OCI-LY3 (cell line): Measurements from ENCODE around the gene KCNK18.

Source experiments
- H2AFZ ChIP-seq: fragments of 200-600, 300-600 bp; shearing (Covaris generic); 2 replicates; pipeline ENCODE4 v1.6.0; 2014; ENCODE audit warnings: antibody characterized with exemption, low read depth, low read length
- H3K27ac ChIP-seq: fragments of 200-600, 300-600 bp; sonication (generic); 2 replicates; pipeline ENCODE4 v1.5.1; 2014; ENCODE audit warnings: mild to moderate bottlenecking, low read length, moderate library complexity, mixed read lengths
- H3K27me3 ChIP-seq: fragments of 200-600, 300-600 bp; sonication (generic); 2 replicates; pipeline ENCODE4 v1.6.1; 2014; ENCODE audit warnings: low read depth, low read length, mixed read lengths
- H3K36me3 ChIP-seq: fragments of 200-600, 300-600 bp; sonication (generic); replicated peaks from 2 replicates; pipeline ENCODE3; 2014; ENCODE audit warnings: low read depth, low read length, mixed read lengths
- H3K4me1 ChIP-seq: fragments of 300-600, 200-600 bp; sonication (generic); 2 replicates; pipeline ENCODE4 v1.6.1; 2014; ENCODE audit warnings: low read length, mixed read lengths
- H3K4me2 ChIP-seq: fragments of 200-600, 300-600 bp; sonication (generic); 2 replicates; pipeline ENCODE4 v1.6.1; 2014; ENCODE audit warnings: low read length, mixed read lengths
- H3K4me3 ChIP-seq: fragments of 300-600, 200-600 bp; sonication (generic); 2 replicates; pipeline ENCODE4 v1.5.1; 2014; ENCODE audit warnings: antibody characterized with exemption, mild to moderate bottlenecking, low read length, moderate library complexity
- H3K79me2 ChIP-seq: fragments of 300-600, 200-600 bp; shearing (Covaris generic); 2 replicates; pipeline ENCODE4 v1.6.1; 2014; ENCODE audit warnings: mild to moderate bottlenecking, low read length, mixed read lengths
- H3K9ac ChIP-seq: fragments of 300-600, 200-600 bp; shearing (Covaris generic); 2 replicates; pipeline ENCODE4 v1.6.0; 2014; ENCODE audit warnings: mild to moderate bottlenecking, low read length, moderate library complexity
- H3K9me3 ChIP-seq: fragments of 200-600, 300-600 bp; shearing (Covaris generic); 2 replicates; pipeline ENCODE4 v1.6.1; 2014; ENCODE audit warnings: low read length, mixed read lengths; ENCODE audit not compliant: insufficient read depth
- H4K20me1 ChIP-seq: fragments of 200-600, 300-600 bp; sonication (generic); 2 replicates; pipeline ENCODE4 v1.6.1; 2016; ENCODE audit warnings: low read length, mixed read lengths; ENCODE audit not compliant: insufficient read depth
- EZH2phosphoT487 ChIP-seq: fragments of 200-600 bp; shearing (Covaris generic); IDR thresholded peaks from 2 replicates; pipeline ENCODE4 v1.6.1; 2018; ENCODE audit warnings: antibody characterized with exemption, mixed run types, low read depth
- TF ChIP-seq, protein P1 (sequence below): fragments of 200-600, 300-600 bp; sonication (generic); IDR thresholded peaks from 2 replicates; pipeline ENCODE4 v1.5.1; 2014; ENCODE audit warnings: antibody characterized with exemption, low read length, low read depth

Gene KCNK18

DNA sequence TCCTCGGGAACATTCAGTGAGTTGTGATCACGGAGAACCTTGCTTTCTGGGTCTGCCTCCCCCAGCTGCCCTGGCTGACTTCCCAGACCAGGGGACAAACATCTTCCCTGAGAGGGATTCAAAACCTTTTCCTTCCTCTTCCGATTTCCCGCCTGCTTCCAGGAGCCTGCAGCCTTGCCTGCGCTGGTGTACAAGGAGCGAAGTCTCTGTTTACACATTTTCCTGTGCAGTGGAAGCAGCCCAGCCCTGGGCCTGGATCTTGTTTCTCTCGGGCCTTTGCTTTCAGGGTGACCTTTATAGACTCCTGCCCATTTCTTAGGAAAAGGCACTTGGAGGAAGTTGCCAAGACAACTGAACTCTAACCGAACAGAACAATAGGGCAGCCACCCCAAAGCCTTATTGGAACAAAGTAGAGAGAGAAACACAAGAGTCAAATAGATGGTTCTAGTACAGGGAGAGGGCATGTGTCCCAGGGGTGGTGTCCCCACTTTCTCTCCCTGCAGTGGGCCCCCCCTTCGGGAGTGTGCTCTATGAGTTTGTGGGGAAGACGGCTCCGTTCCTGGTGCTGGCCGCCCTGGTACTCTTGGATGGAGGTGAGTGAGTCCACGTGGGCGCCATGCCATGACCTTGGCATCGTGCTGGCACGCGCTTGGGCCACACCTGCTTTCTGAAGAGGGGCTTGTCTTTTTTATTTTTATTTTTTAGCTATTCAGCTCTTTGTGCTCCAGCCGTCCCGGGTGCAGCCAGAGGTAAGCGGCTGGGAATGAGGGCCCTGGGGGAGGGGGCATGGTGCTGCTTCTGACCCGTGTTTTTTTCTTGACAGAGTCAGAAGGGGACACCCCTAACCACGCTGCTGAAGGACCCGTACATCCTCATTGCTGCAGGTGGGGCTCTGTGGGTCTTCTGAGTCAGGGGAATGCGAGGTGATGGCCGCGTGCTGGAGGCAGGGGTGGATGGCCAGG, 57.8 kb downstream of the KCNK18 start:
- no peak overlapping the region for H2AFZ ChIP-seq
- H3K4me3 ChIP-seq, result no peak overlapping the region
- H4K20me1 ChIP-seq, result no peaks in the 10 kb centered on the region
- TF ChIP-seq EZH2phosphoT487, result no peak
- TF ChIP-seq, protein P1, sequence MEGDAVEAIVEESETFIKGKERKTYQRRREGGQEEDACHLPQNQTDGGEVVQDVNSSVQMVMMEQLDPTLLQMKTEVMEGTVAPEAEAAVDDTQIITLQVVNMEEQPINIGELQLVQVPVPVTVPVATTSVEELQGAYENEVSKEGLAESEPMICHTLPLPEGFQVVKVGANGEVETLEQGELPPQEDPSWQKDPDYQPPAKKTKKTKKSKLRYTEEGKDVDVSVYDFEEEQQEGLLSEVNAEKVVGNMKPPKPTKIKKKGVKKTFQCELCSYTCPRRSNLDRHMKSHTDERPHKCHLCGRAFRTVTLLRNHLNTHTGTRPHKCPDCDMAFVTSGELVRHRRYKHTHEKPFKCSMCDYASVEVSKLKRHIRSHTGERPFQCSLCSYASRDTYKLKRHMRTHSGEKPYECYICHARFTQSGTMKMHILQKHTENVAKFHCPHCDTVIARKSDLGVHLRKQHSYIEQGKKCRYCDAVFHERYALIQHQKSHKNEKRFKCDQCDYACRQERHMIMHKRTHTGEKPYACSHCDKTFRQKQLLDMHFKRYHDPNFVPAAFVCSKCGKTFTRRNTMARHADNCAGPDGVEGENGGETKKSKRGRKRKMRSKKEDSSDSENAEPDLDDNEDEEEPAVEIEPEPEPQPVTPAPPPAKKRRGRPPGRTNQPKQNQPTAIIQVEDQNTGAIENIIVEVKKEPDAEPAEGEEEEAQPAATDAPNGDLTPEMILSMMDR, result no peak
- no peak overlapping the region for H3K4me2 ChIP-seq
- H3K27me3 ChIP-seq, result no peaks in the 10 kb centered on the region
- no peaks in the 10 kb centered on the region for H3K79me2 ChIP-seq
- no peaks in the 10 kb centered on the region for H3K4me1 ChIP-seq
- H3K27ac ChIP-seq, result no peak overlapping the region
- no peaks in the 10 kb centered on the region for H3K36me3 ChIP-seq
- no peak overlapping the region for H3K9ac ChIP-seq
- no peaks in the 10 kb centered on the region for H3K9me3 ChIP-seq

DNA sequence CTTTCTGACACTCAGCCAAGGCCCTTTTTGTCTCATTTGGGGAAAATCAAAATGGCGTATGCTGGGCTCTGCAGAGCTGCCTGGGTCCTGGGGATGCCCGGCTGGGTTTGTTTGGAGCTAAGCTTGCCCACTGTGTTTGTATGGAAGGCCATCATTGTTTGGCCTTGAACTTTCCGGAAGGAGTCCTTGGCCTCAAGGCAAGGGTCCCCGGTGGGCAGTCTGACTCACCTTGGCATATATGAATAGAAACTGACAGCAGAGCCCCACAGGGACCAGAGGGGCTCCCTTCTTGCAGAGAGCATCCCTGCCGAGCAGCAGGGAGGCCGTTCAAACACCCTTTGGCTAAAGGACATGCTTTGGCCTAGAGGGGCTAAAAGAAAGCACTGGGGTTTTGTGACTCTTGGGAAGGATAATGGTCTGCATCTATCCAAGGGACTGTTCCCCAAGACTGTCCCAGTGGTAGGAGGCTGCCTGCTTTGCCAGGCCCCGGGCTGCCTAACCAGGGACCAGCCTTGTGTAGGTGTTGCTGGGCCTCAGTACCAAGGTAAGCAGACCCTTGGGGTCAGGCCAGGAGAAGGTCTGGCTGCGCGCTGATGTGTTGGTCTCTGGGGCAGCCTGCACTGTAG, 58.7 kb downstream of the KCNK18 start:
- Histone ChIP-seq H3K4me3 (no peak overlapping the region), H4K20me1 (no peaks in the 10 kb centered on the region), H3K4me1 (no peaks in the 10 kb centered on the region), H3K79me2 (no peaks in the 10 kb centered on the region), H2AFZ (no peak overlapping the region), H3K36me3 (no peaks in the 10 kb centered on the region), H3K4me2 (no peak overlapping the region), H3K27ac (no peak overlapping the region), H3K9me3 (no peaks in the 10 kb centered on the region), H3K27me3 (no peaks in the 10 kb centered on the region; the same call in 1 of the 2 replicates), H3K9ac (no peak overlapping the region)
- TF ChIP-seq EZH2phosphoT487, result no peak
- TF ChIP-seq, protein P1, result no peak

DNA sequence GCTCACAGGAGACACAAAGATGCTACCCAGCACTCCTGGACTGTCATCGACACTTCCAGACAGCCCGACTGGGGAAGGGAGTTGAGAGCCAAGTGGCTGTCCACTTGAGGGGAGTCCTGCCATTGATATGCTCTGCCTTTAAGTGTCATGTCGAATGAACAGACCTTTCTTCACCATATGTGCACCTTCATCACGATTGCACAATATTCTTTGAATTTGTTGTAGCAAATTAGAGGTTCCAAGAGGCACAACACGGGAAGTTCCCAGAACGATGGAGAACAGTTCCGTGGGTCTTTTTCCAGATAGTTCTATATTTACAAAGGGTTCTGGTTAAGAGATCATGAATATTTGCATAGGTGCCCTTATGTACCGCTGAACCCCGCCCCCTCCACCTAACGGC, 59.6 kb downstream of the KCNK18 start:
- Histone ChIP-seq H3K27me3 (no peaks in the 10 kb centered on the region; the same call in 1 of the 2 replicates), H3K36me3 (no peaks in the 10 kb centered on the region), H3K79me2 (no peaks in the 10 kb centered on the region), H4K20me1 (no peaks in the 10 kb centered on the region), H3K27ac (no peak overlapping the region), H3K4me3 (no peak overlapping the region), H3K4me2 (no peak overlapping the region), H2AFZ (no peak overlapping the region), H3K9ac (no peak overlapping the region), H3K9me3 (no peaks in the 10 kb centered on the region), H3K4me1 (no peaks in the 10 kb centered on the region)
- TF ChIP-seq EZH2phosphoT487, result no peak
- TF ChIP-seq, protein P1, result no peak

DNA sequence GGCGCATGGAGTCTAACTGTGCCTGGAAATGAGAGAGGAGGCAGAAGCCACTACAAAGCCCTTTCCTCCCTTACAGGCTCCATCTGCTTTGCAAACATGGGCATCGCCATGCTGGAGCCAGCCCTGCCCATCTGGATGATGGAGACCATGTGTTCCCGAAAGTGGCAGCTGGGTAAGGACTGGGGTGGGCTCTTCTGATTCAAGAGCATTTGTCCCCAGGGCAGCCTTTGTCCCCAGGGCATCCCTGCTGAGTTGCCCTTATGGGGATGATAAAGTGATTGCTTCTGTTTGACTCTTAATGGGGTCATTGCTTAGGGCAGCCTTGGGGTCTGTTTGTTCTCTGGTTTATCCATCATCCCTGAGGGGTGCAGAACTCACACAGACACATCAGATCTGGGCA, 60.4 kb downstream of the KCNK18 start:
- no peak overlapping the region for H3K4me2 ChIP-seq
- H3K79me2 ChIP-seq, result no peaks in the 10 kb centered on the region
- no peak overlapping the region for H3K27ac ChIP-seq
- no peak for TF ChIP-seq EZH2phosphoT487
- TF ChIP-seq, protein P1, result no peak
- no peaks in the 10 kb centered on the region for H4K20me1 ChIP-seq
- no peak overlapping the region for H3K4me3 ChIP-seq
- H3K9ac ChIP-seq, result no peak overlapping the region
- H3K27me3 ChIP-seq, result no peaks in the 10 kb centered on the region; the same call in 1 of the 2 replicates
- H2AFZ ChIP-seq, result no peak overlapping the region
- H3K36me3 ChIP-seq, result no peaks in the 10 kb centered on the region
- no peaks in the 10 kb centered on the region for H3K9me3 ChIP-seq
- H3K4me1 ChIP-seq, result no peaks in the 10 kb centered on the region
